NCI-H2227 (cell line): ENCODE measurements around the gene CDC42EP3.

Experiments used
- DNase-seq: peaks from one replicate; lab custom pipeline; 2025; ENCODE audit not compliant: unreplicated experiment; lab: John Stamatoyannopoulos, UW

Gene CDC42EP3

DNA sequence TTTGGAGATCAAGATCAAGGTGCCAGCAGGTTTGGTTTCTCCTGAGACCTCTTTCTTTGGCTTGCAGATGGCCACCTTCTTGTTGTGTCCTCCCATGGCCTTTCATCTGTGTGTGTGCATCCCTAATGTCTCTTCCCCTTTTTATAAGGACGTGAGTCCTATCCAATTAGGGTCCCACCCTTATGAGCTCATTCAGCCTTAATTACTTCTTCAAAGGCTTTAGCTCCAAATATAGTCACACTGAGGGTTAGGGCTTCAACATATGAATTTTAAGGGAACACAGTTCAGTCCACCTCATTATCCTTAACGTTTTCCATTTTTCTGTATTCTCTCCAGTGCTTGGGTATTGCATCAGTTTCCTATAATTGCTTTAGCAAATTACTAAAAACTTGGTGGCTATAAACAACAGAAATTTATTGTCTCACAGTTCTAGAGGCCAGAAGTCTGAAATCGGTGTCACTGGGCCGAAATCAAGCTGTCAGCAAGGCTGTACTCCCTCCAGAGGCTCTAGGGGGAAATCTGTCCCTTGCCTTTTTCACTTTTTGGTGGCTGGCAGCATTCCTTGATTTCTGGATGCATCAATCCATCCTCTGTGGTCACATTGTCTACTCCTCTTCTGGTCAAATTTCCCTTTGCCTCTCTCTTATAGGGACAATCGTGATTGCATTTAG, 34.1 kb downstream of the CDC42EP3 start:
- DNase-seq, result no peak

- DNase-seq, result no peak
Measured at GRCh38 chr2:37636381-37637066, 34.9 kb downstream of the CDC42EP3 start.

DNA sequence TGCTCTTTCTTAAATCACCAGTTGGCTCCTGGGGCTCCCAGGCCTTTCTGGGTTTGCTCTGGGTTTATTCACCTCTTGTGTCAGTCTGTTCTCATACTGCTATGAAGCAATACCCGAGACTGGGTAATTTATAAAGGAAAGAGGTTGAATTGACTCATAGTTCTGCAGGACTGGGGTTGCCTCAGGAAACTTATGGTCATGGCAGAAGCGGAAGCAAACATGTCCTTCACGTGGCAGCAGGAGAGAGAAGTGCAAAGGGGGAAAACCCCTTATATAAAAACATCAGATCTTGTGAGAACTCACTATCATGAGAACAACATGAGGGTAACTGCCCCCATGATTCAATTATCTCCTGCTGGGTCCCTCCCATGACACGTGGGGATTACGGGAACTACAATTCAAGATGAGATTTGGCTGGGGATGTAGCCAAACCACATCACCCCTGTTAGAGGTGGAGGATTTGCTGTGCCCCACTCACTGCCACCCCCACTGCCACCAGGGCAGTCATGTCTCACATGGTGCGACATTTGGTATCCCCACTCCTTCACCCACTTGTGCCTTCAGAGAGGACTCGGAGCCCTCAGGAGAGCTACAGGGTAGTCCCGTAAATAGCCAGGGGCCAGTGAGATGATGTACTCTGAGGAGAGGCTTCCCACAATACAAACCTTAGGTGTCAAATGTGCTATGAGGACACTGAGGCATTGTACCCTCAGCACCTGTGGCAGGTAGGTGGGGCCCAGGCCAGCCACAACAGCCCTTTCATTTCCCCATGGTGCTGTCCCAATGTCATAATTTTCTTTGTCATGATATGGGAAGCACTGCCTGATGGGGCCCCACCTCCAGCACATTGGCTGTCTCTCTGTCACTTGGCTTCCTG, 35.7 kb downstream of the CDC42EP3 start:
- no peak for DNase-seq

- no peak for DNase-seq
Measured at GRCh38 chr2:37634914-37635503, 36.4 kb downstream of the CDC42EP3 start.

DNA sequence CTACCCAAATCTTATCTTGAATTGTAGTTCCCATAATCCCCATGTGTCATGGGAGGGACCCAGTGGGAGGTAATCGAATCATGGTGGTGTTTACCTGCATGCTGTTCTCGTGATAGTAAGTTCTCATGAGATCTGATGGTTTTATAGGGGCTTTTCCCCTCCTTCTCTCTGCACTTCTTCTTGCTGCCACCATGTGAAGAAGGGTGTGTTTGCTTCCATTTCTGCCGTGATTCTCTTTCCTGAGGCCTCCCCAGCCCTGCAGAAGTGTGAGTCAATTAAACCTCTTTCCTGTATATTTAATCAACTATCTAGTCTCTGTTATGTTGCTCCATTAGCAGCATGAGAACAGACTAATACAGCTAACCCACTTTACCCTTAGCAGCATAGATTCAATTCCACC, 37.6 kb downstream of the CDC42EP3 start:
- DNase-seq, result no peak

DNA sequence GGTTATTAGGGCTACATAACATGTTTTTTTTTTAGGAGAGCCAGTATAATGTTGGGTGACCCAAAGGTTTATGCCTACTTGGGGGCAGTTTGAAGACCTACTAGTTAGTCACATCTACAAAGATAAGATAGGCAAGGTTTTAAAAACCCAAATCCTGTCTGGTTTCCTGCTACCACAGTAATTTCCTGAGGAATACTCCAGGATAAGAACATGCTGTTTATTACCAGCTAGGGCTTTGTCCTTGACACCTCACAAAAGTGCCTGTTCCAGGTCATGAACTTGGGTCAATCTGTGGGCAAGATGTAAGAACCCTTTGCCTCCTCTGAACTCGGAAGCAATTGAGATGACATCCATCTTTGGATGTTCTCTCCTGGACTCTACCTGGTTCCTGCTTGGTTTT, 38.2 kb downstream of the CDC42EP3 start:
- no peak for DNase-seq

DNA sequence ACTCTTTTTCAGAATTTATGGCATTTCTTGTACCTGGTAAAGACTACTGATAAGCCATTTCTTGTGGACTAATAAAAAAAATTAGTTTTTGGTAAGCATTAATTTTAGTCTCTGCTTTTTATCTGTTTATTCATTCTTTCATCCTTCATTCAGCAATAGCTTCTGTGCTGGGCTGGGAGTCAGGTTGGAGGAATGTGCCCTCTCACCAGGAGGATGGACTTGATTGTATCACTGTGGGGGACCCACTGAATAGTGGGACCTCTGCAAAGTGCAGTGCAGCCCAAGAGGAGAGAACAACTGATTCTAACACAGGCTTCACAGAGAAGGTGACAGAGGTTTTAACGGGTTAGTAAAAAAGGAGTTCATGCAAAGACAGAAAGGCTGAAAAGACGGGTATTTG, 39.1 kb downstream of the CDC42EP3 start:
- no peak for DNase-seq

GRCh38 chr2:37631698-37632097, 39.7 kb downstream of the CDC42EP3 start:
- no peak for DNase-seq

GRCh38 chr2:37631292-37631691, 40.1 kb downstream of the CDC42EP3 start:
- no peak for DNase-seq

- no peak for DNase-seq
Measured at GRCh38 chr2:37630776-37631175, 40.7 kb downstream of the CDC42EP3 start.

- no peak for DNase-seq
Measured at GRCh38 chr2:37630301-37630700, 41.1 kb downstream of the CDC42EP3 start.

GRCh38 chr2:37629529-37629928, 41.9 kb downstream of the CDC42EP3 start:
- no peak for DNase-seq

DNA sequence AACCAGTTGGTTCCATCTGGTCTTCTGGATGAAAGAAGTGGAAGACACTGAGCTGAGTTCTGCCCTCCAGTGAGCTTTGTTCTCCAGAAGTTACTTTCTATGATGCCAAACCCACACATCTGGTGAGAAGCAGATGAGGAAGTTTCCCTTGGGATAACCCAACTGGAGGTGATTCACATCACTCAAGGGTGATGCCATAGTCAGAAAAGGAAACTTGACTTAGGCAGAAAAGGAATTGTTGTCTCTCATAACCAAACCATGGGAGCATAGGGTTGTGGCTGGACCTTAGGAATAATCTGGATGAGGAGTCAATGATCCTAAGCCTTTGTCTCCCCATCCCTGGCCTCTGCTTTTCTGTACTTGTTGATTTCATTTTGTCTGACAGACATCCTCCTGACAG, 43.7 kb downstream of the CDC42EP3 start:
- DNase-seq, result no peak

DNA sequence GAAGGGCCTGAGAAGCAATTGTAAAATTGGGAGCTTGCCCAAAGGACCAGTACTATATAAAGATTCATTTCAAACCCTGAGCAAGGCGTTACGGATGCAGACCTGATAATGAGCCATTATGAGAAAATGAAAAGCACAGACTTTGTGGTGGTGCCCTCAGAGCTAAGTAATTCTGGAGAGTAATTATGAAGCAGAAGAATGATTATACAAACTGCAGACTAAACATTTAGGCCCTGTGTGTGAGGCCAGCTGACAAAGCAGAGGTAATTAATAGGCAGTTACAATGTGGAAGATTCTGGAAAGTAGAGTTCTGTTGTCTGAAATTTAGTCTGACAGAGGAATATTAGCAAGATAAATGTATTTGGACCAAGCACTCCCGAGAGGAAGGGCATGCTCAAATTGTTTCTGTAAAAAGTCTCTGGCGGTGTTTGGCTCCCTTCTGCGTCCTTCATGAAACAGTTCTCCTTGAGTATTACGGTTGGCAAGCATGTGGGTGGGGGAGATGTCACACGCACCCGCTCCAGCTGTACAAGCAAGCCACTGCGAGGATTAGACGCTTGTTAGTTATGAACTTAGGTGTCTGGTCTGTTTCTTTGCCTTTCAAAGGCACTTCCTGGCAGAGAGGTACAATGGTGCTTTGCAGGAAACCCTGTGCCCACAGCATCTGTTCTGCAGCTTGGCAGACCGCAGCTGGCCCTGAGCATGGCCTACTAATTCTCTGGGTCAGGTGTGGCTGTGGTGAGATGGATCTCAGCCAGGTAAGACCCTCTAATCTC, 45.5 kb downstream of the CDC42EP3 start:
- no peak for DNase-seq

DNA sequence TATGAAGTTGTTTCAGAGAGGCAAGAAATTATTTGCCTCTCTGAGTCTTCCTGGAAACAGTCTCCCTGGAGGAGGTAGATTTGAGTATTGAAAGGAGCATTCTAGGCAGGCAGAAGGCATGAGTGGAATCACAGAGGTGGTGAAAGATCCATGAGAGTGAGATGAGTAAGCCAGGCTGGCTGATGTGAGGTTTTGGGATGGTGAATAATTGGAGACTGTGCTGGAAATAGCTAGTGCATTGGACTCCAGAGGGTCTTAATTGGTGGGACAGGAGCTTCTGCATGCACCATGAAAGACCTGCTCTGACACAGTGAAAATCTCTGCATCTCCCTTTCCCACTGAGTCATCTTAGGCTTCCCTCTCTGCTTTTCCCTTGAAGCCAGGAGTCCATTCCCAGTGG, 46.3 kb downstream of the CDC42EP3 start:
- DNase-seq, result no peak

DNA sequence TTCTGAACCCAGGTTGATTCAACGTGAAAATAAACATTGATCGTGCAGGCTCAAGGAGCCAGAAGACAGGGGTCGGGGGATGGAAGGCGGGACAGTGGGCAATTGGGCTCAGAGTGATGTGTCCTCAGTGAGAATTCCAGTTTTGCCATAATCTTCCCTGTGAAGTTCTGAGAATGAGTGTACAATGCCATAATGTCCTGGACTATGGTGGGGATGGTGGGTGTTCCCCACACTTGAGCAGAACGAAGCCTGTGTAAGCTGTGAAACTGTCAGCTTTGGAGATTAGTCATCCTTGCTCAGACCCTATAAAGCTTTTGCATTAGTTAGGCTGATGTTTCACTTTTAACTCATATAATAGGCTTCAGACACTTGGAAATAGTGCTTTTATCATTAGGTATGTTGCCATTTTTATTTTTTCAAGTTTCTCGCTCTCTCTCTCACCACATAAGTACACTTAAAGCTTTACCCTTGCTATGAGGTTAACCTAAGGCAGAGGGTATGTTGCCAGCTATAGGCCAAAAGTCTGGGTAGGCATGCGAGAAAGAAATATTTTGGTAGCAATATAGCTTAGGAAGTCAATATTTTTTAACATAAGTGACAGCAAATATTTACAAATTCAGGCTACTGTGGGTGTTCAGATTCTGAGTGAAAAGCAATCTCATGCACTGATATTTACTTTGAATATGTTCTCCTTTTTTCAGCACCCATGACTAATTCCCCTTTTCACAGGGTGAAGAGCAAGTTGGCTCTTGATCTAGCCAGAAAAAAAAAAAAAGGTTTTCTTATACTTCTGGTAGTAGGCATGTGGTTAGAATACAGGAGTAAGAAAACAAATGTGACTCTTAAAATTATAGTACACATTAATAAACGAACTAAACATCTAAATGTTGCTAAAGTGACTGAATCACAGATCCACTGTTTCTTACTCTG, 47.2 kb downstream of the CDC42EP3 start:
- DNase-seq, result no peak

DNA sequence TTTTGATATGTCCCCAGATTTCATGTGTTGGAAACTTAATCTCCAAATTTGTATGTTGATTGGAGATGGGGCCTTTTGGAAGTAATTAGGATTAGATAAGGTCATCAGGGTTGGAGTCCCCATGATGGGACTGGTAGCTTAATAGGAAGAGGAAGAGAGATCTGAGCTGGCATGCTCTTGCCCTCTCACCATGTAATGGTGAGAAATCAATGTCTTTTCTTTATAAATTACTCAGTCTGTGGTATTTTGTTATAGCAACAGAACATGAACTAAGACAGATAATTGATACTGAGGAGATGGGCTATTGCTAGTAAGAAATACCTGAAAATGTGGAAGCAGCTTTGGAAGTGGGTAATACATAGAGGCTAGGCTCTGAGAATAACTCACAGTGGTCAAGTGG, 48.0 kb downstream of the CDC42EP3 start:
- no peak for DNase-seq

DNA sequence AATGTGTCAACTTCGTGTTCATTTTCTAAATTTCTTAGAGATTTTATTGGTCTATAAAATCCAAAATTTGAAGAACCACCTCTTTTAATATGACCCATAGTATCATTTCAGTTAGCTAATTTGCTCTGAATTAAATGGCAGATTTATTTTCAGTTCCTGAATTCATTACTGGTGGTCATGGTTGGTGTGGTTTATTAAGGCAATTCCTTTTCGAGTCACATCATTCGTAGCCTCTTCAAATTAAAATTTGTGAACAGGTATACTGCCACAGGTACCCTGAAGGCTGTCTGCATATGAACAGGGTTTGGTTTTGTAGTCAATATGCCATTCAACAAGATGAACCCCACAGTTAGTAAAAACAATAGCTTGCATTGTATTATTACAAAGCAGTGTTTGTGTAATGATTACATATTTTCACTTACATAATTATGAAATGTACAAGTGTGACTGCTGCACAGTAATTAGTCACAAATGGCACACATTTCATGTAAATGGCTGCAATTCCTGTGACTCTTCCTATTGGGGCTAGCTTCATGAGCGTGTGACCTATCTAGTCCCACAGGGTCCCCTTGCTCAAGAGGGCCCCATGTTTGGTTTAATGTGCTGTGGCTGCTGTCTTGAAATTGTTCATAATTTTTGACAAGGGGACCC, 48.9 kb downstream of the CDC42EP3 start:
- no peak for DNase-seq

DNA sequence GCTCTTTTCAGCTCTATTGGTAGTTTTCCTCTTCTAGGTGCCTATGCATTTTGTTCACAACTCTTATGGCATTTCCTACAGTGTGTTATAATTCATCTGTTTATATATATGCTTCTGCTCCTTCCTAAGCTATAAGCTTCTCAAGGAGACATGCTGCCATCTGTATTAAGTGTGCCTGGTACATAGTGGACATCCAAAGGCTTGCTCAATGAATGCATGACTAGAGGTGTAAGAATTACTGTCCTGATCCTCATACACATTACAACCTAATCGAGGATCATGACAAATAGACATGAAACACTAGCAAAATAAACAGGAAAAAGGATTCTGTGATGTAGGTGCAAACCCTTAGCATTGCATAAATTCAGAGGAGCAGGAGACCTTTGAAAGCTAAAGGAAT, 50.2 kb downstream of the CDC42EP3 start:
- DNase-seq, result no peak
